WERI-Rb-1 (cell line): ENCODE data around the gene PSMC5.
A peak's percentile ranks its signal among the peaks of the same experiment; 100 is the strongest.
"Not testable (repeated sequence)": the region's sequence is repeated elsewhere in the genome, so short reads cannot be mapped to it uniquely, and the experiment has no call there.

Source experiments
- DNase-seq: peaks from one replicate; pipeline ENCODE4 v3.0.0-alpha.2; 2020
- H3K27ac ChIP-seq: fragments of 250-450 bp; sonication (Bioruptor Pico); 2 replicates; pipeline ENCODE4 v1.5.1; 2020; ENCODE audit warnings: mild to moderate bottlenecking, moderate library complexity
- H3K27me3 ChIP-seq: fragments of 250-450 bp; sonication (Bioruptor Pico); 2 replicates; pipeline ENCODE4 v1.5.1; 2021; ENCODE audit warnings: mild to moderate bottlenecking, low read depth, moderate library complexity; ENCODE audit not compliant: insufficient read depth, severe bottlenecking
- H3K36me3 ChIP-seq: fragments of 250-450 bp; sonication (Bioruptor Pico); 2 replicates; pipeline ENCODE4 v1.5.1; 2020; ENCODE audit warnings: mild to moderate bottlenecking, moderate library complexity
- H3K4me3 ChIP-seq: 2 replicates; pipeline ENCODE4 v1.5.1; 2011; ENCODE audit warnings: low read depth, mild to moderate bottlenecking, control low read depth, low read length
- H3K9me3 ChIP-seq: fragments of 250-450 bp; sonication (Bioruptor Pico); 2 replicates; pipeline ENCODE4 v1.5.1; 2021; ENCODE audit warnings: mild to moderate bottlenecking, moderate library complexity; ENCODE audit not compliant: severe bottlenecking
- TF ChIP-seq, protein P1 (sequence below): IDR thresholded peaks from 2 replicates; pipeline ENCODE4 v1.5.1; 2011; ENCODE audit warnings: low read depth, mild to moderate bottlenecking, control low read depth, inconsistent platforms, low read length

The PSMC5 gene

DNA sequence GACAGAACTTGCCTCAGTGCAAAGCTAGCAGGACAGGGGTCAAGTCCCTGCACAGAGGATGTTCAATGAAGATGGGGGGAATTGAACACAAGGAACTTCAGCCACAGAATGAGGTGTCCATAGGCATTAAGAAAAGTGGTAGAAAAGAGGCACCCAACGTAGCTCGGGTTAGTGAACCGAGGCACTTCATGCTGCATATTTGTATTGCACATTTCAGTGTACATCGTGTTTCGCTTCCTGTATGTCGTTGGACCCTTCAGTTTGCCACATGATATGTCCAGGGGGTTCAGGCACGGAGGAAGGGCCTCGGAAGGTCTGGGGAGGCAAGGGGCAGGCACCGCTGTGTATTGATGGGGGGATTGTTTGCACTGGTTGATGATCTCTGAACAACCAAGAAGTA lies 51.2 kb downstream of the PSMC5 start:
- not testable (repeated sequence) for DNase-seq, H3K27me3 ChIP-seq, H3K9me3 ChIP-seq, H3K4me3 ChIP-seq, H3K27ac ChIP-seq, H3K36me3 ChIP-seq

DNA sequence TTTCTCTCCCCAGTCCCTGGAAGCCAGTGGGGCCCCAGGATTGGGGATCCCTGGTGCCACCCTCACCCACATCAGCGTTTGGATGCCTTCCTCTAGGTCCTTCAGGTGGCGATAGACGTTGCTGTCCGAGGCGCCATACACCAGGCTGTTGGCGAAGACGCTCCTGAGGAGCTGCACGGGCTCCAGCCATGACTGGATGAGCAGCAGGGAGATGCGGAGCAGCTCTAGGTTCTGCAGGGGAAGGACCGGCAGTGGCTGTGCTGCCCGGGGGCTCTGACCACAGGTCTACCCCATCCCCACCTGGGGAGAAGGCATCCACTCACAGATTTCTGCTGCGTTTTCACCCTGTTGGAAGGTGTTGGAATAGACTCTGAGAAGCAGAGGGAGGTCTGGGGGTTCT lies 53.5 kb downstream of the PSMC5 start:
- TF ChIP-seq, protein P1, sequence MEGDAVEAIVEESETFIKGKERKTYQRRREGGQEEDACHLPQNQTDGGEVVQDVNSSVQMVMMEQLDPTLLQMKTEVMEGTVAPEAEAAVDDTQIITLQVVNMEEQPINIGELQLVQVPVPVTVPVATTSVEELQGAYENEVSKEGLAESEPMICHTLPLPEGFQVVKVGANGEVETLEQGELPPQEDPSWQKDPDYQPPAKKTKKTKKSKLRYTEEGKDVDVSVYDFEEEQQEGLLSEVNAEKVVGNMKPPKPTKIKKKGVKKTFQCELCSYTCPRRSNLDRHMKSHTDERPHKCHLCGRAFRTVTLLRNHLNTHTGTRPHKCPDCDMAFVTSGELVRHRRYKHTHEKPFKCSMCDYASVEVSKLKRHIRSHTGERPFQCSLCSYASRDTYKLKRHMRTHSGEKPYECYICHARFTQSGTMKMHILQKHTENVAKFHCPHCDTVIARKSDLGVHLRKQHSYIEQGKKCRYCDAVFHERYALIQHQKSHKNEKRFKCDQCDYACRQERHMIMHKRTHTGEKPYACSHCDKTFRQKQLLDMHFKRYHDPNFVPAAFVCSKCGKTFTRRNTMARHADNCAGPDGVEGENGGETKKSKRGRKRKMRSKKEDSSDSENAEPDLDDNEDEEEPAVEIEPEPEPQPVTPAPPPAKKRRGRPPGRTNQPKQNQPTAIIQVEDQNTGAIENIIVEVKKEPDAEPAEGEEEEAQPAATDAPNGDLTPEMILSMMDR: no peak
- no peak for DNase-seq
- no peak overlapping the region for H3K27ac ChIP-seq
- no peak overlapping the region for H3K4me3 ChIP-seq
- H3K27me3 ChIP-seq: no peaks in the 10 kb centered on the region
- H3K36me3 ChIP-seq: no peaks in the 10 kb centered on the region
- no peaks in the 10 kb centered on the region for H3K9me3 ChIP-seq

DNA sequence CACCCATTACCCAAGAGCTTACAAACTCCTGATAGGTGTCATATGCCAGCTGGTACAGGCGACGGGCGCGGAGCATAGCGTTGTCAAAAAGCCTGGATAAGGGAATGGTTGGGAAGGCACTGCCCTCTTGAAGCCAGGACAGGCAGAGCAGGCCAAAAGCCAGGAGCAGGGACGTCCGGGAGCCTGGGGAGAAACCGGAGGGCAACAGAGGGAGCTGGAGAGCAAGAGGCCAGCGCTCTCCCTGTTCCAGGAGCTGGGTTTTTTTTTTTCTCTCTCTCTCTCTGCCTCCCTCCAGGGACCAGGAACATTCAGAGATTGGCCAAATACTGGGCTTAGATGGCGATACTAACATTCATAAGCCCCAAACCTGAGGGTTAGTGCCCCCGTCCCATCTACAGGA lies 54.1 kb downstream of the PSMC5 start:
- not testable (repeated sequence) for H3K27me3 ChIP-seq, H3K4me3 ChIP-seq, H3K27ac ChIP-seq, H3K36me3 ChIP-seq, H3K9me3 ChIP-seq
- peak; percentile 34 for DNase-seq
- TF ChIP-seq, protein P1: peak; percentile 39
